B cell (primary cell): ENCODE data around the gene SHB. TPM values are rescaled to one million over a fixed set of nuclear protein-coding genes. Genes with fewer than 3 reads are reported as not detected.
A peak's percentile ranks its signal among the peaks of the same experiment; 100 is the strongest.

ENCODE experiments used
- ATAC-seq: fragments of 200-7000 bp; cut with Tn5 transposase; one replicate; pipeline ENCODE4 v1.10.0; 2021; ENCODE audit warnings: low read depth, mild to moderate bottlenecking, moderate number of reproducible peaks, moderate library complexity
- CTCF ChIA-PET: fragments of 350-600 bp; sonication (Branson Sonifier 250); formaldehyde crosslinking; loops from one replicate; lab custom pipeline; 2021; ENCODE audit warnings: antibody characterized with exemption, inconsistent platforms; lab: Charles Lee
- POLR2A ChIA-PET: fragments of 350-600 bp; sonication (Branson Sonifier 250); formaldehyde crosslinking; loops from one replicate; lab custom pipeline; 2021; ENCODE audit warnings: antibody characterized with exemption; lab: Charles Lee
- DNase-seq: peaks from one replicate; pipeline ENCODE4 v3.0.0; 2013
- H2AFZ ChIP-seq: 2 replicates; pipeline ENCODE4 v1.6.1; 2012; ENCODE audit warnings: mild to moderate bottlenecking, low read depth, low read length; ENCODE audit not compliant: insufficient read depth, poor library complexity, severe bottlenecking
- H3K27ac ChIP-seq, 2 donors: 1 replicate in 1 of 2; 2 replicates in 1 of 2; pipeline ENCODE4 v1.5.1; 2012 to 2013; ENCODE audit warnings: low read length in 2 of 2, mild to moderate bottlenecking in 2 of 2, moderate library complexity in 1 of 2
- H3K27me3 ChIP-seq, 4 experiments: fragments of 200-600 bp in 1 of 4; sonication (generic) in 1 of 4; replicated peaks in 1 of 4; 1 replicate in 2 of 4; 2 replicates in 2 of 4; pipeline versions ENCODE4 v1.6.1 to v1.7.0; 2013 to 2016; ENCODE audit warnings: low read length in 3 of 4, mild to moderate bottlenecking in 2 of 4, mixed read lengths in 1 of 4, moderate library complexity in 1 of 4; ENCODE audit not compliant: insufficient read depth in 4 of 4, control insufficient read depth in 3 of 4; ENCODE audit errors: control extremely low read depth in 1 of 4
- H3K36me3 ChIP-seq, 2 experiments: replicated peaks in 1 of 2; 1 replicate in 1 of 2; 2 replicates in 1 of 2; pipeline versions ENCODE4 v1.6.1 to v1.7.1; 2013; ENCODE audit warnings: low read length in 1 of 2; ENCODE audit not compliant: insufficient read depth in 2 of 2, control insufficient read depth in 1 of 2; ENCODE audit errors: control extremely low read depth in 1 of 2, extremely low read depth in 1 of 2
- H3K4me1 ChIP-seq, 2 donors: fragments of 200-600 bp in 1 of 2; sonication (generic) in 1 of 2; 1 replicate in 1 of 2; 2 replicates in 1 of 2; pipeline versions ENCODE4 v1.5.1 to v1.6.1; 2013 to 2017; ENCODE audit warnings: low read length in 2 of 2; ENCODE audit not compliant: control insufficient read depth in 2 of 2, insufficient read depth in 2 of 2
- H3K4me2 ChIP-seq: replicated peaks from 2 replicates; pipeline ENCODE3; 2012; ENCODE audit warnings: mild to moderate bottlenecking, low read depth, low read length; ENCODE audit not compliant: poor library complexity, severe bottlenecking
- H3K4me3 ChIP-seq, 5 experiments: fragments of 200-600 bp in 1 of 5; sonication (generic) in 1 of 5; 1 replicate in 3 of 5; 2 replicates in 2 of 5; pipeline versions ENCODE4 v1.5.1 to v1.7.0; 2011 to 2016; ENCODE audit warnings: low read length in 4 of 5, mild to moderate bottlenecking in 4 of 5, low read depth in 2 of 5, control low read depth in 1 of 5, moderate library complexity in 1 of 5; ENCODE audit not compliant: insufficient read depth in 1 of 5; ENCODE audit errors: control extremely low read depth in 1 of 5, extremely low read depth in 1 of 5
- H3K79me2 ChIP-seq: fragments of 200-600 bp; sonication (generic); one replicate; pipeline ENCODE4 v1.6.0; 2016; ENCODE audit warnings: low read length; ENCODE audit not compliant: control insufficient read depth, insufficient read depth
- H3K9ac ChIP-seq: fragments of 200-600 bp; sonication (generic); 2 replicates; pipeline ENCODE4 v1.6.1; 2017; ENCODE audit warnings: mild to moderate bottlenecking, low read length, moderate library complexity
- H3K9me3 ChIP-seq, 3 donors: one replicate each; pipeline versions ENCODE4 v1.6.1 to v1.7.1; 2013; ENCODE audit warnings: low read length in 2 of 3; ENCODE audit not compliant: control insufficient read depth in 2 of 3, insufficient read depth in 1 of 3; ENCODE audit errors: control extremely low read depth in 1 of 3
- H4K20me1 ChIP-seq: 2 replicates; pipeline ENCODE4 v1.6.0; 2012; ENCODE audit warnings: mild to moderate bottlenecking, low read length; ENCODE audit not compliant: insufficient read depth, control insufficient read depth, poor library complexity, severe bottlenecking
- H3K27ac Mint-ChIP-seq: one replicate; pipeline ENCODE4 v1.8.0; 2021; ENCODE audit warnings: mixed read lengths
- H3K27me3 Mint-ChIP-seq: one replicate; pipeline ENCODE4 v1.8.0; 2021; ENCODE audit warnings: mixed read lengths
- H3K4me1 Mint-ChIP-seq: one replicate; pipeline ENCODE4 v1.8.0; 2021; ENCODE audit warnings: mixed read lengths
- H3K4me3 Mint-ChIP-seq: one replicate; pipeline ENCODE4 v1.8.0; 2021; ENCODE audit warnings: mixed read lengths
- H3K9me3 Mint-ChIP-seq: one replicate; pipeline ENCODE4 v1.8.0; 2022; ENCODE audit warnings: mixed read lengths; ENCODE audit not compliant: insufficient read depth
- EZH2 ChIP-seq: IDR thresholded peaks from 2 replicates; pipeline ENCODE4 v1.6.1; 2012; ENCODE audit warnings: borderline replicate concordance, low read depth, mild to moderate bottlenecking, moderate library complexity, low read length; ENCODE audit not compliant: insufficient read depth, poor library complexity, severe bottlenecking
- WGBS: methylation state at CpG from one replicate; pipeline ENCODE4 v1.1.5; 2013; ENCODE audit warnings: missing lambda C conversion rate; ENCODE audit not compliant: insufficient coverage; 5-methylcytosine and 5-hydroxymethylcytosine counted together
- intact Hi-C: fragments of 100-400 bp; cut with micrococcal nuclease; formaldehyde crosslinking; loops from one replicate; pipeline ENCODE4 v1.10.0; 2022
- polyA minus RNA-seq: library from RNA; depleted of rRNA, polyadenylated mRNA; stranded (reverse); fragments of >200 nt; gene quantifications from 2 replicates; pipeline ENCODE4 v1.2.3, GENCODE V29; 2012
- polyA plus RNA-seq: library from polyadenylated mRNA; depleted of rRNA; stranded (reverse); fragments of >200 nt; gene quantifications from 2 replicates; pipeline ENCODE4 v1.2.3, GENCODE V29; 2012
- total RNA-seq, 2 donors: library from RNA; stranded (reverse); fragments of 120-200 nt in 1 of 2; gene quantifications; 1 replicate in 1 of 2; 2 replicates in 1 of 2; pipeline versions ENCODE4 v1.2.3 to v1.2.4, GENCODE V29; 2013 to 2022
- TF ChIP-seq, protein P1 (sequence below): fragments of 200-600 bp; IDR thresholded peaks from one replicate; pipeline ENCODE4 v1.8.0; 2022; ENCODE audit warnings: antibody characterized with exemption, mild to moderate bottlenecking

Gene SHB, protein sequence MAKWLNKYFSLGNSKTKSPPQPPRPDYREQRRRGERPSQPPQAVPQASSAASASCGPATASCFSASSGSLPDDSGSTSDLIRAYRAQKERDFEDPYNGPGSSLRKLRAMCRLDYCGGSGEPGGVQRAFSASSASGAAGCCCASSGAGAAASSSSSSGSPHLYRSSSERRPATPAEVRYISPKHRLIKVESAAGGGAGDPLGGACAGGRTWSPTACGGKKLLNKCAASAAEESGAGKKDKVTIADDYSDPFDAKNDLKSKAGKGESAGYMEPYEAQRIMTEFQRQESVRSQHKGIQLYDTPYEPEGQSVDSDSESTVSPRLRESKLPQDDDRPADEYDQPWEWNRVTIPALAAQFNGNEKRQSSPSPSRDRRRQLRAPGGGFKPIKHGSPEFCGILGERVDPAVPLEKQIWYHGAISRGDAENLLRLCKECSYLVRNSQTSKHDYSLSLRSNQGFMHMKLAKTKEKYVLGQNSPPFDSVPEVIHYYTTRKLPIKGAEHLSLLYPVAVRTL
- total RNA-seq (1.5 and 1.9 TPM in 2 replicates), polyA plus RNA-seq (0.06 and 0.16 TPM in 2 replicates), polyA minus RNA-seq (0.64 and 0.86 TPM in 2 replicates)
- 0.16 TPM for total RNA-seq (2013)

DNA sequence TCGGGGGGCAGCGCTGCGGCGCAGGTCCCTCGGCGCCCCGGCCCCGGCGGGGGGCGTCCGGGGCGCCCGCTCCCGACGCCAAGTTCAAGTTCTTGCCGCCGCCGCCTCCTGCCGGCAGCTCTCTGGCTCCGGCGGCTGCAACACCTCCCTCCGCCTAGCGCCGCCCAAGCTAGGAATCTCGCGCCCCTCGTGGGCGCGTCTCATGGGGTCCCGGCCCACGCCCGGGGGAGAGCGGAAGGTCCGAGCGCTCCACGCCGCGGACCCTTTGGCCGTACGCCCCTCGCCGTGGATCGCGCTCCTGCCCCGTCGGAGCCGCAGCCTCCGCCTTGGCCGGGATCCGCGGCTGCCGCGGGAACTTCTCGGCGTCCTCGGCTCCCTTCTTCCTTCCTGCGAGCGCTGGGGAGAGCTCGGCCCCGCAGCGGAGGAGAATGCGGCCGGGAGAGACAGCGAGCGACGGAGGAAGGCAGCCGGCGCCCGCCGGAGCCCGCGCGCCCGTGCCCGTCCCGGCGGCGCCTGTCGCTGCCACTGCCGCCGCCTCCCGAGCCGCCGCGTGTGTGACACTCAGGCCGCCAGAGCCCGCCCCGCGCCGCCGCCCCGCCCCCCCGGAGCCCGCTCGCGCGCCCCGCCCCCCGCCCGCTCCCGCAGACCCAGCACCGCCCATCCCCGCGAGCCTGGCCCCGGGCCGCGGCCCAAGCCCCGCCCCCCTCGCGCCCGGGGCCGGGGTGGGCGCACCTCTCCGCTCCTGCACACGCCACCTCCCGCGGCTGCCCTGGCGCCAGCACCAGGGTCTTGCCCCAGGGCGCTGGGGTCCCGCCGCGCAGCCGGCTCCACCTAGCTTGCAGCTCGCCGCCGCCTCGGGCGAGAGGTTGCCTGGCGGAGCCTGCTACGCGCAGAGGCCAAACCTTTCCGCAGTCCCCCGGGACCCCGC is at the start of gene SHB:
SHB (minus strand) TSS at position 527 of the 928 bp plus-strand sequence. CDS start 582 bp downstream, outside the sequence.
- Histone ChIP-seq H3K27ac (no peak within 1 kb of the TSS), H3K4me2 (peak within 1 kb of the TSS; percentile 99), H3K4me3 (peak within 1 kb of the TSS; percentile 55 to 85 (median 78)), H3K4me1 (peaks cover 19 to 22% of the 10 kb centered on the region in 2 donors), H3K79me2 (no peaks in the 10 kb centered on the region), H3K27me3 (peaks cover 0 to 34% (median 14%) of the 10 kb centered on the region in 4 experiments), H4K20me1 (no peaks in the 10 kb centered on the region), H3K36me3 (no peaks in the 10 kb centered on the region), H3K9me3 (peaks cover 0 to 14% (median 0%) of the 10 kb centered on the region in 3 donors), H3K9ac (peak within 1 kb of the TSS; percentile 73), H2AFZ (peak within 1 kb of the TSS; percentile 97)
- H3K4me1 Mint-ChIP-seq: peaks cover 19% of the 10 kb centered on the region
- DNase-seq: peak; percentile 89
- no peaks in the 10 kb centered on the region for H3K9me3 Mint-ChIP-seq
- H3K27ac Mint-ChIP-seq: no peak within 1 kb of the TSS
- intact Hi-C loops: loop anchor here (2.0 kb wide), 1 partner anchor 164 kb away; the partner anchor contains the start of gene SLC25A51
- ChIA-PET CTCF (interaction anchor here (0.9 to 1.0 kb wide), 2 partner anchors 9 to 155 kb away, joined by 3 to 5 read pairs; no protein-coding TSS in a partner anchor), POLR2A (no interaction called here)
- TF ChIP-seq, protein P1, sequence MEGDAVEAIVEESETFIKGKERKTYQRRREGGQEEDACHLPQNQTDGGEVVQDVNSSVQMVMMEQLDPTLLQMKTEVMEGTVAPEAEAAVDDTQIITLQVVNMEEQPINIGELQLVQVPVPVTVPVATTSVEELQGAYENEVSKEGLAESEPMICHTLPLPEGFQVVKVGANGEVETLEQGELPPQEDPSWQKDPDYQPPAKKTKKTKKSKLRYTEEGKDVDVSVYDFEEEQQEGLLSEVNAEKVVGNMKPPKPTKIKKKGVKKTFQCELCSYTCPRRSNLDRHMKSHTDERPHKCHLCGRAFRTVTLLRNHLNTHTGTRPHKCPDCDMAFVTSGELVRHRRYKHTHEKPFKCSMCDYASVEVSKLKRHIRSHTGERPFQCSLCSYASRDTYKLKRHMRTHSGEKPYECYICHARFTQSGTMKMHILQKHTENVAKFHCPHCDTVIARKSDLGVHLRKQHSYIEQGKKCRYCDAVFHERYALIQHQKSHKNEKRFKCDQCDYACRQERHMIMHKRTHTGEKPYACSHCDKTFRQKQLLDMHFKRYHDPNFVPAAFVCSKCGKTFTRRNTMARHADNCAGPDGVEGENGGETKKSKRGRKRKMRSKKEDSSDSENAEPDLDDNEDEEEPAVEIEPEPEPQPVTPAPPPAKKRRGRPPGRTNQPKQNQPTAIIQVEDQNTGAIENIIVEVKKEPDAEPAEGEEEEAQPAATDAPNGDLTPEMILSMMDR: peak; percentile 33
- no peak for TF ChIP-seq EZH2
- WGBS: under 1% methylated on average over 127 of the region's 134 CpGs
- peak within 1 kb of the TSS; percentile 93 for H3K4me3 Mint-ChIP-seq
- ATAC-seq: peak; percentile 84
- H3K27me3 Mint-ChIP-seq: peaks cover 35% of the 10 kb centered on the region
